ENCODE results near the gene PDE4D.

DNA sequence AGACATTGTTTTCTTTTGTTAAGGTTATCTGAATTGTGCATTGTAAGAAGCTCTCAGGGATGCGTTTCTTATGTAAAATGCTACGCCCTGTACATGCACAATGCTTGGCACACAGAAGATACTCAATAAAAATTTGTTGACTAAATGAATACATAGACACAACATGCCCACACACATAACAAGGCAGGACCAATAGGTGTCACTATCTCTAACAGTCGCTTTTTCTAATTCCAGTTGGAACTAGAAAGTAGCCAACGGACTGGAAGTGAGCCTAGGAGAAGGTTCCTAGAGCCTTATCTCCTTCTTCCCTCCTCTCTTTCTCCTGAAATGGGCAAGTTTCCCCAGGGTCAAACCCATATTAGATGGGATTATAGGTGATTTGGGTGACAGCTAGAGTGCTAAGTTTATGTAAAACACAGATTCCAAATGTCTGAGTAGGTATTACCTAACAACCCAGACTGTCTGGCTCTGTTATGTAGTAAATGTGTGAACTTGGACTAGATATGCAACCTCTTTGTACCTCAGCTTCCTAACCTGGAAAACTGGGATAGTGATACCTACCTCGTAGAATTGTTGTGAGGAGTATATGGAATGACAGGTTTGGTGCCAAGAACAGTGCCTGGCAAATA lies 707.7 kb downstream of the PDE4D start:
- TF ChIP-seq, protein P1, sequence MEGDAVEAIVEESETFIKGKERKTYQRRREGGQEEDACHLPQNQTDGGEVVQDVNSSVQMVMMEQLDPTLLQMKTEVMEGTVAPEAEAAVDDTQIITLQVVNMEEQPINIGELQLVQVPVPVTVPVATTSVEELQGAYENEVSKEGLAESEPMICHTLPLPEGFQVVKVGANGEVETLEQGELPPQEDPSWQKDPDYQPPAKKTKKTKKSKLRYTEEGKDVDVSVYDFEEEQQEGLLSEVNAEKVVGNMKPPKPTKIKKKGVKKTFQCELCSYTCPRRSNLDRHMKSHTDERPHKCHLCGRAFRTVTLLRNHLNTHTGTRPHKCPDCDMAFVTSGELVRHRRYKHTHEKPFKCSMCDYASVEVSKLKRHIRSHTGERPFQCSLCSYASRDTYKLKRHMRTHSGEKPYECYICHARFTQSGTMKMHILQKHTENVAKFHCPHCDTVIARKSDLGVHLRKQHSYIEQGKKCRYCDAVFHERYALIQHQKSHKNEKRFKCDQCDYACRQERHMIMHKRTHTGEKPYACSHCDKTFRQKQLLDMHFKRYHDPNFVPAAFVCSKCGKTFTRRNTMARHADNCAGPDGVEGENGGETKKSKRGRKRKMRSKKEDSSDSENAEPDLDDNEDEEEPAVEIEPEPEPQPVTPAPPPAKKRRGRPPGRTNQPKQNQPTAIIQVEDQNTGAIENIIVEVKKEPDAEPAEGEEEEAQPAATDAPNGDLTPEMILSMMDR (IDR thresholded peaks at IDR 0.05), result no peak
- TF ChIP-seq POLR2A (IDR thresholded peaks at IDR 0.05), result no peak

All from right lobe of liver (tissue), 4 donors.